CD4-positive, alpha-beta T cell treated with Interferon gamma for 1 hour (primary cell): ENCODE data around the gene CEP95.
"Not testable (repeated sequence)": the region's sequence is repeated elsewhere in the genome, so short reads cannot be mapped to it uniquely, and the experiment has no call there.

Experiments used
- DNase-seq: peaks from one replicate; pipeline ENCODE4 v3.0.0-alpha.2; 2020

CEP95 gene

GRCh38 chr17:64575431-64575830 lies 68.7 kb downstream of the CEP95 start:
- DNase-seq: no peak

- not testable (repeated sequence) for DNase-seq
Measured at GRCh38 chr17:64577025-64577424, 70.2 kb downstream of the CEP95 start.

GRCh38 chr17:64579917-64580316 lies 73.1 kb downstream of the CEP95 start:
- DNase-seq: no peak

- DNase-seq: no peak
Measured at GRCh38 chr17:64580384-64581315, 73.9 kb downstream of the CEP95 start.

GRCh38 chr17:64583038-64583437 lies 76.3 kb downstream of the CEP95 start:
- DNase-seq: no peak

GRCh38 chr17:64585146-64585545 lies 78.4 kb downstream of the CEP95 start:
- DNase-seq: no peak
